K562 (cell line): ENCODE measurements around the gene PRPS1L1. TPM values are rescaled to one million over a fixed set of nuclear protein-coding genes. Genes with fewer than 3 reads are reported as not detected.

Experiments used
- ATAC-seq: fragments of 200-7000 bp; cut with Tn5 transposase; 3 replicates; pipeline ENCODE4 v1.9.1; 2020; ENCODE audit warnings: moderate library complexity
- BruUV-seq: library from RNA; stranded (reverse); fragments of 400-500 nt; replicated peaks from 2 replicates; lab custom pipeline; 2021; lab: Mats Ljungman, UMichigan
- CTCF ChIA-PET: fragments of 300-600 bp; formaldehyde crosslinking; extraction: SDS; loops from one replicate; lab custom pipeline; 2021; ENCODE audit warnings: low intra/inter-chr PET ratio; lab: Yijun Ruan, JAX
- POLR2A ChIA-PET: fragments of 300-600, 350-650 bp; sonication (Branson Sonifier 250); formaldehyde crosslinking; extraction: SDS; loops from one replicate; lab custom pipeline; 2021; ENCODE audit warnings: antibody characterized with exemption, inconsistent platforms; lab: Yijun Ruan, JAX
- DNase-seq, 4 experiments: peaks; one replicate each; pipeline versions ENCODE4 v3.0.0 to v3.0.0-alpha.2; 2011 to 2018; ENCODE audit warnings: low spot score in 3 of 4, mixed read lengths in 3 of 4; ENCODE audit errors: extremely low read depth in 1 of 4
- FAIRE-seq: peaks from 2 replicates; lab custom pipeline; 2011; peaks lifted over from hg19 to GRCh38; lab: Jason Lieb, UNC
- H2AFZ ChIP-seq: 2 replicates; pipeline ENCODE4 v1.6.0; 2011; ENCODE audit warnings: low read depth, low read length, control low read depth, inconsistent platforms
- H3K27ac ChIP-seq: fragments of 200-600 bp; 3 replicates; pipeline ENCODE4 v1.8.0; 2011; ENCODE audit warnings: low read depth, mild to moderate bottlenecking, control low read depth, inconsistent platforms, low read length, moderate library complexity, mixed read lengths; ENCODE audit errors: extremely low read depth
- H3K27me3 ChIP-seq, 2 experiments: fragments of 300-600 bp in 1 of 2; 2 replicates in 1 of 2; 3 replicates in 1 of 2; pipeline versions ENCODE4 v1.6.0 to v1.8.0; 2011; ENCODE audit warnings: inconsistent platforms in 2 of 2, low read length in 2 of 2, mild to moderate bottlenecking in 1 of 2, mixed read lengths in 1 of 2, moderate library complexity in 1 of 2; ENCODE audit not compliant: control insufficient read depth in 2 of 2, insufficient read depth in 2 of 2
- H3K36me3 ChIP-seq: fragments of 300-600 bp; 3 replicates; pipeline ENCODE4 v1.8.0; 2011; ENCODE audit warnings: mild to moderate bottlenecking, low read length, inconsistent platforms; ENCODE audit not compliant: control insufficient read depth, insufficient read depth
- H3K4me1 ChIP-seq, 2 experiments: fragments of 200-600 bp in 1 of 2; replicated peaks in 1 of 2; 2 replicates in 1 of 2; 3 replicates in 1 of 2; pipeline versions ENCODE4 v1.5.1 to v1.8.0; 2011; ENCODE audit warnings: inconsistent platforms in 2 of 2, low read length in 2 of 2, mild to moderate bottlenecking in 1 of 2, mixed read lengths in 1 of 2, moderate library complexity in 1 of 2; ENCODE audit not compliant: control insufficient read depth in 2 of 2, insufficient read depth in 2 of 2
- H3K4me2 ChIP-seq: 2 replicates; pipeline ENCODE4 v1.6.1; 2011; ENCODE audit warnings: low read length, control low read depth, inconsistent platforms, mixed read lengths; ENCODE audit not compliant: insufficient read depth
- H3K4me3 ChIP-seq: fragments of 200-600 bp; sonication (generic), shearing (Covaris generic); 2 replicates; pipeline ENCODE4 v1.5.1; 2016; ENCODE audit warnings: control low read depth, inconsistent platforms
- H3K79me2 ChIP-seq: fragments of 200-600 bp; 3 replicates; pipeline ENCODE4 v1.8.0; 2011; ENCODE audit warnings: low read length, inconsistent platforms; ENCODE audit not compliant: control insufficient read depth, insufficient read depth
- H3K9ac ChIP-seq, 2 experiments: 2 replicates each; pipeline versions ENCODE4 v1.6.0 to v1.6.1; 2011; ENCODE audit warnings: low read depth in 2 of 2, low read length in 2 of 2, control low read depth in 1 of 2, inconsistent platforms in 1 of 2, mild to moderate bottlenecking in 1 of 2, mixed read lengths in 1 of 2; ENCODE audit not compliant: insufficient read depth in 1 of 2
- H3K9me1 ChIP-seq: one replicate; pipeline ENCODE4 v1.6.0; 2011; ENCODE audit warnings: inconsistent platforms, mild to moderate bottlenecking, low read length, moderate library complexity; ENCODE audit not compliant: control insufficient read depth, insufficient read depth
- H3K9me3 ChIP-seq: replicated peaks from 2 replicates; pipeline ENCODE4 v1.5.1; 2011; ENCODE audit warnings: low read depth, low read length, inconsistent platforms; ENCODE audit not compliant: control insufficient read depth, insufficient read depth
- H4K20me1 ChIP-seq: replicated peaks from 2 replicates; pipeline ENCODE4 v1.6.1; 2011; ENCODE audit warnings: low read length, inconsistent platforms, mixed read lengths; ENCODE audit not compliant: control insufficient read depth, insufficient read depth
- BRCA1 ChIP-seq, 2 experiments: fragments of 450-650 bp in 1 of 2; sonication (generic) in 1 of 2; formaldehyde crosslinking in 1 of 2; IDR thresholded peaks; 2 replicates each; pipeline versions ENCODE4 v1.5.0 to v1.6.1; 2017 to 2020; ENCODE audit warnings: mild to moderate bottlenecking in 1 of 2, missing genetic modification reagents in 1 of 2
- YY1 ChIP-seq, 3 experiments: IDR thresholded peaks; 2 replicates each; pipeline ENCODE4 v1.6.1; 2011; ENCODE audit warnings: low read length in 2 of 3, mild to moderate bottlenecking in 2 of 3, moderate library complexity in 2 of 3, borderline replicate concordance in 1 of 3, control low read depth in 1 of 3, low read depth in 1 of 3; ENCODE audit not compliant: insufficient read depth in 3 of 3, insufficient replicate concordance in 2 of 3, control insufficient read depth in 1 of 3, insufficient read length in 1 of 3; ENCODE audit errors: extremely low read depth in 1 of 3
- ZNF23 ChIP-seq: fragments of 250-450 bp; sonication (Bioruptor Pico); IDR thresholded peaks from 2 replicates; pipeline ENCODE4 v1.4.0; 2020; ENCODE audit warnings: mild to moderate bottlenecking
- ZNF583 ChIP-seq: fragments of 250-450 bp; sonication (Bioruptor Pico); IDR thresholded peaks from 2 replicates; pipeline ENCODE4 v1.4.0; 2020
- ZNF778 ChIP-seq: fragments of 450-650 bp; formaldehyde crosslinking; IDR thresholded peaks from 2 replicates; pipeline ENCODE4 v1.4.0; 2020; ENCODE audit warnings: mild to moderate bottlenecking, moderate library complexity
- WGBS: fragments of 100-300 bp; shearing (Covaris generic); methylation state at CpG from one replicate; pipeline ENCODE4 v1.1.6; 2016; ENCODE audit warnings: low coverage, mixed read lengths; ENCODE audit not compliant: insufficient coverage; ENCODE audit errors: missing lambda C conversion rate; 5-methylcytosine and 5-hydroxymethylcytosine counted together
- in situ Hi-C: fragments of 300-500 bp; cut with MboI; formaldehyde crosslinking; loops from 4 replicates; pipeline ENCODE4 v1.15.0; 2018; ENCODE audit warnings: inconsistent platforms, mixed read lengths
- intact Hi-C: fragments of 100-400 bp; cut with micrococcal nuclease; formaldehyde crosslinking; loops from 2 replicates; pipeline ENCODE4 v1.14.2; 2022
- polyA plus RNA-seq, 8 experiments: library from polyadenylated mRNA; depleted of rRNA in 4 of 8; stranded (reverse) in 5 of 8; unstranded in 3 of 8; fragments of >200 nt; fragmentation: Nextera tagmentation in 2 of 8; fragmentation: Illumina TruSeq in 1 of 8; extraction: Ambion mirVana in 2 of 8; extraction: Trizol in 1 of 8; gene quantifications; 2 replicates each; pipeline versions ENCODE4 v1.2.1 to v1.2.3, GENCODE V29; 2011 to 2014; ENCODE audit warnings: inconsistent platforms in 1 of 8, missing spikeins in 1 of 8
- total RNA-seq, 7 experiments: library from RNA; depleted of rRNA in 6 of 7; stranded (reverse); fragments of >200 nt in 6 of 7; fragmentation: Illumina TruSeq in 2 of 7; extraction: Trizol in 2 of 7; gene quantifications; 2 replicates each; pipeline versions ENCODE4 v1.2.1 to v1.2.3, GENCODE V29; 2011 to 2021; ENCODE audit warnings: low replicate concordance in 1 of 7
- TF ChIP-seq, protein P1 (sequence below): fragments of 250-450 bp; sonication (Bioruptor Pico); IDR thresholded peaks from 2 replicates; pipeline ENCODE4 v1.5.0; 2021; ENCODE audit warnings: mild to moderate bottlenecking, moderate library complexity

The PRPS1L1 gene
- total and polyA plus RNA-seq, 9 of the 15 experiments (the other 6 are each of a cell fraction or from before 2014, with no cell fraction given) = 0.07 to 0.10 (median 0.08) TPM; not detected in 6

DNA sequence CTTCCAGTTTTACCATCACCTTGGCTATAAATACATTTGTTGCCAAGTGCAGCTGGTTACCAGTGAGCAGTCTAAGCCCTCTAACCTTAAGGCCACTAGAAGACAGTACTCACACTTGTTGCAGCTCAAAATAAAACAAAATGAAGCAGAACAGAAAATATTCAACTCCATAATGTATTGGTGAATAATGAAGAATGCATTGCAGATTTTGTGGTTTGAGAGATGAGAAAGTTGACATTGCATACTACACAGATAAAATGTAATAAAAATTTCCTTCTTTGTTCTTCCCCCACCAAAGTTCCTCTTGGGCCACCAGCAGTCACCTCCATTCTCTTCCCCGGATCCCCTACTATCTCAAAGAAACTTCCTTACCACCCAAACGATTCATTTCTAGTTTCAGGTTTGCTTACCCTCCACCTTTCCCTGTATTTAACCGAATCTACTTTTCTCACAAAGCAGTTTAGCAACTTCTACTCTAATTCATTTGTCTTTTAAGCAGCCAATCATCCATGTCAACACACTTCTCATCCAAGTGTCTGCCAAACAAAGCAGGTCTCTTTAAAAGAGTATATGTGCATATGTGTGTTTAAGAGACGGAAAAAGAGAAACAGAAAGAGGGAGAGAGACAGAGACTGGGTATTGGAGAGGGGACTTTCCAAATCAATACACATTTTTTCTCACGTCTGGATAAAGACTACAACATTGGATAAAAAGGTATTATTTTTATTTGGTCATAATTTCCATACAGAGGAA is 35.7 kb upstream of the PRPS1L1 start:
- TF ChIP-seq BRCA1 (IDR thresholded peaks at IDR 0.05) (no peak), BRCA1 (CRISPR knock-in tag; IDR thresholded peaks at IDR 0.05) (no peak), ZNF778 (CRISPR knock-in tag) (no peak), ZNF23 (CRISPR knock-in tag) (no peak)
- H3K9ac ChIP-seq = no peak overlapping the region
- no peaks in the 10 kb centered on the region for H3K9me3 ChIP-seq
- no peak overlapping the region for H3K4me3 ChIP-seq
- ChIA-PET POLR2A (no interaction called here), CTCF (no interaction called here)
- H2AFZ ChIP-seq = 0 out of 2 replicates have a peak overlapping the region, but pooled peaks have one; percentile 4
- H3K27me3 ChIP-seq = no peaks in the 10 kb centered on the region
- BruUV-seq = no TSS peak
- intact Hi-C loops = loop anchor here (5.0 kb wide), 2 partner anchors 259 to 356 kb away; no protein-coding TSS in a partner anchor
- 4% methylated on average over 5 of the region's 5 CpGs for WGBS
- ATAC-seq (no peak), FAIRE-seq (no peak), DNase-seq (no peak)
- no peak overlapping the region for H3K27ac ChIP-seq
- no peaks in the 10 kb centered on the region for H3K36me3 ChIP-seq
- in situ Hi-C loops = loop anchor here (25.0 kb wide), 1 partner anchor 274 kb away; no protein-coding TSS in a partner anchor
- no peaks in the 10 kb centered on the region for H3K9me1 ChIP-seq
- no peak overlapping the region for H3K4me2 ChIP-seq
- H3K79me2 ChIP-seq = no peaks in the 10 kb centered on the region
- no peaks in the 10 kb centered on the region; a peak in 1 of 5 replicates for H3K4me1 ChIP-seq
- H4K20me1 ChIP-seq = no peaks in the 10 kb centered on the region

DNA sequence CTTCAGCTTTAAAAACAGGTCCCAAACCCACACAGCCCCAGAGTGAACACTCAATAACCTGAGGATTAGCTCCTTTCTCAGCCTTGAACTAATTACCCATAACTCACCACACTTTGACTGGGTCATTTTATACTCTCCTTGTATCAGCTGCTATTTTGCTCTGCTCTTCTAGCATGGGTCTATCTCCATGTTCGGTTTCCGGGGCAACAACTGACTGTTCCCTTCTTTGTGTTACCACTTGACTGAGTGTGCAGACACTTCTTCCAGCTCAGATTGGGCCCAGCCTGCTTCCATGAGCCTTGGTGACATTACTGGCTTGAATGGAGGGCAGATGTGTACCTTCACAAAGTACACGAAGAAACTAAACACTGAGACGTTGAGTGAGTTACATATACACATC is 31.5 kb upstream of the PRPS1L1 start:
- H3K9ac ChIP-seq = no peak overlapping the region
- DNase-seq (no peak), FAIRE-seq (no peak), ATAC-seq (no peak)
- H3K4me3 ChIP-seq = no peak overlapping the region
- ChIA-PET POLR2A (interaction anchor here (0.6 kb wide), 1 partner anchor 241 kb away, joined by 3 read pairs; no protein-coding TSS in a partner anchor), CTCF (no interaction called here)
- no peak overlapping the region for H3K27ac ChIP-seq
- in situ Hi-C loops (loop anchor here (25.0 kb wide), 1 partner anchor 278 kb away; no protein-coding TSS in a partner anchor), intact Hi-C loops (no loop called here)
- no peaks in the 10 kb centered on the region for H3K36me3 ChIP-seq
- TF ChIP-seq, protein P1, sequence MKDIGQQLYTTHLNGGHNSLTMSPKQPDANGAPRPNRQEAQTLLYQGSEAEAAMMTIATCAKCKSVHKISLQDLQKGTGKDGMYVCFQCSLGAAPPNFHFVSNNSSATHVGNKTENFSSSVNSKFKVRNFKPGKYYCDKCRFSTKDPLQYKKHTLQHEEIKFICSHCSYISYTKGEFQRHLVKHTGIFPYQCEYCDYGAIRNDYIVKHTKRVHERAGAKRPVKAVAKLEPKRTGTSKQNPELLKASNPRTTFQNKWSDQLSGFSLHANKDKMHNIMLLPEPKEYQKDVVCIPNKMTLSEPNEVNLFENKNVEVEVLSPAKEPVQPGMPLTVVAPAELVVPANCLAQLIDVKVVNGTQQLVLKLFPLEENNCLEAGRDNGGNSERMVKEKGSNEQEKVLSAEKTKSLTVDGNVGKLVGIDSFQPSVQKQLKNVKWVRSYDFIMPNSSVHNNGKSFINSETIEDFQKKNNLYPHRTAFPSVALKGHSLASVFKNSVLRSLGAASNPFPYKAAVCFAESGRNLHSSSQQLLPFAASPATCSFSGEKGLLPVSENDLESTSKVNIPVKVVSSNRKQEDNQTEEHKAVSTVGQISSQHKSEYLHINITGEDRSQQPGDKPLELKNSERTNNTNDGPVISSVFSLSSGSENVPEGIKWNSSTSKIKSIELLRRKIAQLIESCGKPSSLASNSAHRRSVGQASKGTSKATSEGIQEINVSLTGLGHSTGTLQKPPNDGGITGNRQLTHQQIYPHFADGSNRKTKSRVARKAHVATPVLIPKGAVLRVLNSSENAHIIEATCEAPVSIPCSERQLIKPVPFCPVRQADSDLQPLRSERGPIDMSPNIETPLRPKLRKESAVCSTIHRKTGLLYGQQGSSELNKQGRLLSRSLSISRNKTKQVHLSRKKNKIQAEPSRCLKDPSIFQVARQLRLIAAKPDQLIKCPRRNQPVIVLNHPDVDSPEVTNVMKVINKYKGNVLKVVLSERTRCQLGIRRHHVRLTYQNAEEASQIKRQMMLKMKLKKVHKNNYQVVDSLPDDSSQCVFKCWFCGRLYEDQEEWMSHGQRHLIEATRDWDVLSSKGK (CRISPR knock-in tag) = no peak
- TF ChIP-seq ZNF583 (CRISPR knock-in tag) (no peak), YY1 (IDR thresholded peaks at IDR 0.05; ENCODE audit: borderline replicate concordance in 1 of 3, control insufficient read depth in 1 of 3, extremely low read depth in 1 of 3, insufficient read depth in 3 of 3, insufficient read length in 1 of 3, insufficient replicate concordance in 2 of 3, low read depth in 1 of 3, low read length in 2 of 3) (no peak)
- H3K79me2 ChIP-seq = no peaks in the 10 kb centered on the region
- no peaks in the 10 kb centered on the region for H3K27me3 ChIP-seq
- 4% methylated on average over 4 of the region's 4 CpGs for WGBS
- no peaks in the 10 kb centered on the region for H4K20me1 ChIP-seq
- H3K4me1 ChIP-seq = no peaks in the 10 kb centered on the region
- H3K9me3 ChIP-seq = no peaks in the 10 kb centered on the region
- no peak overlapping the region for H3K4me2 ChIP-seq
- no TSS peak for BruUV-seq
- H2AFZ ChIP-seq = no peak overlapping the region
- no peaks in the 10 kb centered on the region for H3K9me1 ChIP-seq
